ENCODE results near the gene TDRKH.

DNA sequence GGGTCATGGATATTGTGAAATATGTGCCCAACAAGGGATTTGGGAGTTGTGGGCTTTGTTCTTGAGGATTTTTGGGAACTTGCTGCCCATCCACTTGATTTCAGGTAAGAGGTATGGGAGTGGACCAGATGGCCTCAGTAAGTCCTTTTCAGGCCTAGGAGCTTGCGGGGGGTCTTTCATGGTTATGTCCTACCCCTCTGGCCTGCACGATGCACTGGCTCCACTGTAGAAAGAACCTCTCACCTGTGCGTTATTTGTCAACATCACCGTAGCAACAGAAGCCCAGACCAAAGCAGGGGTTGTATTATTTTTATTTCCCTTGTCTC is 60.4 kb downstream of the TDRKH start:
- TF ChIP-seq, protein P1, sequence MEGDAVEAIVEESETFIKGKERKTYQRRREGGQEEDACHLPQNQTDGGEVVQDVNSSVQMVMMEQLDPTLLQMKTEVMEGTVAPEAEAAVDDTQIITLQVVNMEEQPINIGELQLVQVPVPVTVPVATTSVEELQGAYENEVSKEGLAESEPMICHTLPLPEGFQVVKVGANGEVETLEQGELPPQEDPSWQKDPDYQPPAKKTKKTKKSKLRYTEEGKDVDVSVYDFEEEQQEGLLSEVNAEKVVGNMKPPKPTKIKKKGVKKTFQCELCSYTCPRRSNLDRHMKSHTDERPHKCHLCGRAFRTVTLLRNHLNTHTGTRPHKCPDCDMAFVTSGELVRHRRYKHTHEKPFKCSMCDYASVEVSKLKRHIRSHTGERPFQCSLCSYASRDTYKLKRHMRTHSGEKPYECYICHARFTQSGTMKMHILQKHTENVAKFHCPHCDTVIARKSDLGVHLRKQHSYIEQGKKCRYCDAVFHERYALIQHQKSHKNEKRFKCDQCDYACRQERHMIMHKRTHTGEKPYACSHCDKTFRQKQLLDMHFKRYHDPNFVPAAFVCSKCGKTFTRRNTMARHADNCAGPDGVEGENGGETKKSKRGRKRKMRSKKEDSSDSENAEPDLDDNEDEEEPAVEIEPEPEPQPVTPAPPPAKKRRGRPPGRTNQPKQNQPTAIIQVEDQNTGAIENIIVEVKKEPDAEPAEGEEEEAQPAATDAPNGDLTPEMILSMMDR (IDR thresholded peaks at IDR 0.05; ENCODE audit: low read depth, low read length), result no peak
- TF ChIP-seq POLR2A (IDR thresholded peaks at IDR 0.05; ENCODE audit: extremely low read depth, insufficient read length) (no peak), MYC (IDR thresholded peaks at IDR 0.05; ENCODE audit: low read depth, low read length) (no peak), MAX (IDR thresholded peaks at IDR 0.05; ENCODE audit: low read depth, low read length) (no peak)
